ENCODE data around the gene NR1H3. TPM values are rescaled to one million over a fixed set of nuclear protein-coding genes. Genes with fewer than 3 reads are reported as not detected.

The NR1H3 gene
- total and polyA plus RNA-seq, 4 donors, result 35.0 to 62.0 (median 57.0) TPM

DNA sequence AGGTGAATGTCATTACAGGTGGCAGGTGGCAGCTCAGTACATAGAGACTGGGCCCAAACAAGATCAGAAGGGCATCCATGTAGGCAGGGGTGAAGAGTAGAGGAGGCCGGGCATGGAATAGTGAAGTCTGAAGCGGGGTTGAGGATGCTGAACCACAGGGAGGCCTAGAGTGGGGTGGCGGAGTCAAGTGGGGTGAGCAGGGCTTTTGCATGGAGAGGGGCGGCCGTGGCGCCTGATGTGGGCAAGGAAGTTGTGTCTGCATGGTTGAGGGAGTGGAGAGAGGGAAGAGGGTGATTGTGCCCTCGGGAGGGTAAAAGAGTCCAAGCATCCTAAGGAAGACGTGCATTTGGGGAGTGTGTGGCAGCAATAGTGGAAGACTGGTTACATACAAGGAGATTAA lies 28.6 kb upstream of the NR1H3 start:
- Histone ChIP-seq H3K27me3 (ENCODE audit: control insufficient read depth in 3 of 3, insufficient read depth in 3 of 3, low read length in 2 of 3) (no peaks in the 10 kb centered on the region), H3K4me1 (ENCODE audit: control insufficient read depth in 5 of 5, insufficient read depth in 5 of 5, low read length in 5 of 5) (peaks cover 0 to under 1% (median 0%) of the 10 kb centered on the region in 5 donors), H3K9me3 (ENCODE audit: control insufficient read depth in 4 of 4, insufficient read depth in 3 of 4, low read length in 3 of 4) (no peaks in the 10 kb centered on the region), H3K9ac (ENCODE audit: insufficient read depth in 1 of 2, low read length in 2 of 2) (no peak overlapping the region), H3K27ac (ENCODE audit: low read depth in 1 of 2, low read length in 1 of 2) (no peak overlapping the region), H3K36me3 (ENCODE audit: control insufficient read depth in 4 of 4, insufficient read depth in 4 of 4, low read length in 4 of 4) (peaks cover 0 to 8% (median 2%) of the 10 kb centered on the region in 4 donors), H3K4me3 (no peak overlapping the region)
- TF ChIP-seq, protein P1, sequence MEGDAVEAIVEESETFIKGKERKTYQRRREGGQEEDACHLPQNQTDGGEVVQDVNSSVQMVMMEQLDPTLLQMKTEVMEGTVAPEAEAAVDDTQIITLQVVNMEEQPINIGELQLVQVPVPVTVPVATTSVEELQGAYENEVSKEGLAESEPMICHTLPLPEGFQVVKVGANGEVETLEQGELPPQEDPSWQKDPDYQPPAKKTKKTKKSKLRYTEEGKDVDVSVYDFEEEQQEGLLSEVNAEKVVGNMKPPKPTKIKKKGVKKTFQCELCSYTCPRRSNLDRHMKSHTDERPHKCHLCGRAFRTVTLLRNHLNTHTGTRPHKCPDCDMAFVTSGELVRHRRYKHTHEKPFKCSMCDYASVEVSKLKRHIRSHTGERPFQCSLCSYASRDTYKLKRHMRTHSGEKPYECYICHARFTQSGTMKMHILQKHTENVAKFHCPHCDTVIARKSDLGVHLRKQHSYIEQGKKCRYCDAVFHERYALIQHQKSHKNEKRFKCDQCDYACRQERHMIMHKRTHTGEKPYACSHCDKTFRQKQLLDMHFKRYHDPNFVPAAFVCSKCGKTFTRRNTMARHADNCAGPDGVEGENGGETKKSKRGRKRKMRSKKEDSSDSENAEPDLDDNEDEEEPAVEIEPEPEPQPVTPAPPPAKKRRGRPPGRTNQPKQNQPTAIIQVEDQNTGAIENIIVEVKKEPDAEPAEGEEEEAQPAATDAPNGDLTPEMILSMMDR (IDR thresholded peaks at IDR 0.05; ENCODE audit: control extremely low read depth, extremely low read depth), result no peak
- ATAC-seq (ENCODE audit: insufficient read depth, low FRiP score) (no peak), DNase-seq (no peak)
- WGBS, 2 donors, result 94 to 95% methylated on average over 8 of the region's 8 CpGs

DNA sequence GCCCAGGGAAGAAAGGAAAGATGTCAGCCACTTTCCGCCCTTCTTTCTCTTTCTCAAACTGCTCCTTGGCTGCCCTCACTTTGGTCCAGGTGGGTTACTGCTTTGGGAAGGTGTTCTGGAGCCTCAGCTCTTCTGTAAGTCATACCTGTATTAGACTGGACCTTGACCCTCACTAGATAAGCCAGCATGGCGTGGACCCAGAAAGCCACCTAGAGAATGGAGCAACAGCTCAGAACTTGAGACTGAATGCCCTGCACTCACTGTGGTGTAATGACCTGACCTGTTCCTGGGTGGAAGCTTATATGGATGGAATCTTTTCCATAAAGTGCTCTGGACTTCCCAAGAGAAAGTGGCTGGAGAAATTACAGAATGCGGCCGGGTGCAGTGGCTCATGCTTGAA lies 24.7 kb upstream of the NR1H3 start:
- no peak overlapping the region for H3K4me3 ChIP-seq
- peaks cover 0 to 10% (median 8%) of the 10 kb centered on the region in 4 donors for H3K36me3 ChIP-seq (ENCODE audit: control insufficient read depth in 4 of 4, insufficient read depth in 4 of 4, low read length in 4 of 4)
- ATAC-seq (ENCODE audit: insufficient read depth, low FRiP score) (no peak), DNase-seq (no peak)
- H3K9ac ChIP-seq (ENCODE audit: insufficient read depth in 1 of 2, low read length in 2 of 2), result no peak overlapping the region
- H3K27ac ChIP-seq (ENCODE audit: low read depth in 1 of 2, low read length in 1 of 2), result no peak overlapping the region
- no peaks in the 10 kb centered on the region for H3K9me3 ChIP-seq (ENCODE audit: control insufficient read depth in 4 of 4, insufficient read depth in 3 of 4, low read length in 3 of 4)
- TF ChIP-seq, protein P1 (IDR thresholded peaks at IDR 0.05; ENCODE audit: control extremely low read depth, extremely low read depth), result no peak
- H3K27me3 ChIP-seq (ENCODE audit: control insufficient read depth in 3 of 3, insufficient read depth in 3 of 3, low read length in 2 of 3), result no peaks in the 10 kb centered on the region
- 97 to 99% methylated on average over 4 of the region's 4 CpGs for WGBS, 2 donors
- peaks cover 0 to 3% (median 0%) of the 10 kb centered on the region in 5 donors for H3K4me1 ChIP-seq (ENCODE audit: control insufficient read depth in 5 of 5, insufficient read depth in 5 of 5, low read length in 5 of 5)

DNA sequence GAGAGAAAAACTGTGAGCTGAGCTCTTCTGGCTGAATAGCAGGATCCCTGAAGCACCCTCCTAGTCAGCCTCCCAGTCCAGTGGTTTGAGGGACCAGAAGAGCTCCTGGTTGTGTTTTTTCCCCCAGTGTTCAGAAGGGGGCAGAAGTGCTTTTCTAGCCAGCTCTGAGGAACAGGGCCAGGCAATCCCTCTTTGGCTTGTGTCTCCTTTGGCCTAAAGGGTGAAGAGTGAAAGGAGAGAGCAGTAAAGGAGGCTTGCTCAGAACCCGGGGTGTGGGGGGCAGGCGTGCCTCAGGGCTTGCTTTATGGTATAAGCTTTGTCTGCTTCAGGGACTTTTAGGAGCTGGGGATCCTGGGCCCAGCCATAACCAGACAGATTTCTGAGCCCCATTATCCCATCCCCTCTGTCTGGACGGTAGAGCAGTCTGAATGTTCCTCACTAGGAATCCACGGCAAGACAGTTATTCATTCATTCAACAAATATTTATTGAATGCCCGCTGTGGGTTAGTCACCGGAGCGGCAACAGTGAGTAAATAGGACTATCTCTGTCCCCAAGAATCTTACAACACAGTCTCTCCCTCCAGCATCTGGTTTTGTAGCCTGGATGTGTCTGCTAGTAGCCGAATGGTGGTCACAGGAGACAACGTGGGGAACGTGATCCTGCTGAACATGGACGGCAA lies 23.7 kb upstream of the NR1H3 start:
- Histone ChIP-seq H3K9ac (ENCODE audit: insufficient read depth in 1 of 2, low read length in 2 of 2) (no peak overlapping the region), H3K36me3 (ENCODE audit: control insufficient read depth in 4 of 4, insufficient read depth in 4 of 4, low read length in 4 of 4) (peaks cover 0 to 15% (median 10%) of the 10 kb centered on the region in 4 donors), H3K27ac (ENCODE audit: low read depth in 1 of 2, low read length in 1 of 2) (peak overlapping the region in 1 of 2 donors; percentile 63), H3K27me3 (ENCODE audit: control insufficient read depth in 3 of 3, insufficient read depth in 3 of 3, low read length in 2 of 3) (no peaks in the 10 kb centered on the region), H3K4me1 (ENCODE audit: control insufficient read depth in 5 of 5, insufficient read depth in 5 of 5, low read length in 5 of 5) (peaks cover 0 to 3% (median 0%) of the 10 kb centered on the region in 5 donors), H3K9me3 (ENCODE audit: control insufficient read depth in 4 of 4, insufficient read depth in 3 of 4, low read length in 3 of 4) (no peaks in the 10 kb centered on the region), H3K4me3 (no peak overlapping the region)
- ATAC-seq (ENCODE audit: insufficient read depth, low FRiP score) (no peak), DNase-seq (peak in 2 of 3 donors; percentile 50 to 62)
- TF ChIP-seq, protein P1 (IDR thresholded peaks at IDR 0.05; ENCODE audit: control extremely low read depth, extremely low read depth), result peak; percentile 14
- WGBS, 2 donors, result 52 to 76% methylated on average over 11 of the region's 11 CpGs
